ENCODE data around the gene TCF15.

The TCF15 gene

GRCh38 chr20:634148-634925 lies 24.2 kb upstream of the TCF15 start:
- Mint-ChIP-seq H3K36me3 (ENCODE audit: low read depth) (no peaks in the 10 kb centered on the region), H3K4me1 (ENCODE audit: low read depth) (no peaks in the 10 kb centered on the region), H3K27me3 (peaks cover 6% of the 10 kb centered on the region), H3K4me3 (no peak overlapping the region), H3K9me3 (no peaks in the 10 kb centered on the region), H3K27ac (no peak overlapping the region)
- DNase-seq, result no peak

GRCh38 chr20:631101-631500 lies 21.0 kb upstream of the TCF15 start:
- Mint-ChIP-seq H3K4me1 (ENCODE audit: low read depth) (no peaks in the 10 kb centered on the region), H3K27me3 (peaks cover 12% of the 10 kb centered on the region), H3K9me3 (no peaks in the 10 kb centered on the region), H3K4me3 (no peak overlapping the region), H3K36me3 (ENCODE audit: low read depth) (no peaks in the 10 kb centered on the region), H3K27ac (no peak overlapping the region)
- no peak for DNase-seq

- no peaks in the 10 kb centered on the region for H3K4me1 Mint-ChIP-seq (ENCODE audit: low read depth)
- no peaks in the 10 kb centered on the region for H3K36me3 Mint-ChIP-seq (ENCODE audit: low read depth)
- no peak for DNase-seq
- H3K4me3 Mint-ChIP-seq, result no peak overlapping the region
- no peak overlapping the region for H3K27ac Mint-ChIP-seq
- H3K27me3 Mint-ChIP-seq, result peaks cover 27% of the 10 kb centered on the region
- no peaks in the 10 kb centered on the region for H3K9me3 Mint-ChIP-seq
Measured at GRCh38 chr20:626579-626978, 16.5 kb upstream of the TCF15 start.

- Mint-ChIP-seq H3K4me3 (no peak overlapping the region), H3K27ac (no peak overlapping the region), H3K9me3 (no peaks in the 10 kb centered on the region), H3K36me3 (ENCODE audit: low read depth) (no peaks in the 10 kb centered on the region), H3K4me1 (ENCODE audit: low read depth) (no peaks in the 10 kb centered on the region), H3K27me3 (peaks cover 34% of the 10 kb centered on the region)
- no peak for DNase-seq
Measured at GRCh38 chr20:625360-625932, 15.3 kb upstream of the TCF15 start.

GRCh38 chr20:623704-624103 lies 13.6 kb upstream of the TCF15 start:
- Mint-ChIP-seq H3K27me3 (peaks cover 38% of the 10 kb centered on the region), H3K9me3 (no peaks in the 10 kb centered on the region), H3K4me3 (no peak overlapping the region), H3K36me3 (ENCODE audit: low read depth) (no peaks in the 10 kb centered on the region), H3K4me1 (ENCODE audit: low read depth) (no peaks in the 10 kb centered on the region), H3K27ac (no peak overlapping the region)
- DNase-seq, result no peak

- Mint-ChIP-seq H3K4me1 (ENCODE audit: low read depth) (no peaks in the 10 kb centered on the region), H3K4me3 (no peak overlapping the region), H3K36me3 (ENCODE audit: low read depth) (no peaks in the 10 kb centered on the region), H3K27ac (no peak overlapping the region), H3K9me3 (no peaks in the 10 kb centered on the region), H3K27me3 (peaks cover 41% of the 10 kb centered on the region)
- DNase-seq, result no peak
Measured at GRCh38 chr20:623021-623420, 12.9 kb upstream of the TCF15 start.

- no peaks in the 10 kb centered on the region for H3K36me3 Mint-ChIP-seq (ENCODE audit: low read depth)
- peaks cover 44% of the 10 kb centered on the region for H3K27me3 Mint-ChIP-seq
- H3K4me1 Mint-ChIP-seq (ENCODE audit: low read depth), result no peaks in the 10 kb centered on the region
- H3K27ac Mint-ChIP-seq, result no peak overlapping the region
- no peak for DNase-seq
- H3K4me3 Mint-ChIP-seq, result no peak overlapping the region
- no peaks in the 10 kb centered on the region for H3K9me3 Mint-ChIP-seq
Measured at GRCh38 chr20:622161-622560, 12.1 kb upstream of the TCF15 start.

- no peak overlapping the region for H3K4me3 Mint-ChIP-seq
- no peaks in the 10 kb centered on the region for H3K36me3 Mint-ChIP-seq (ENCODE audit: low read depth)
- no peak for DNase-seq
- no peaks in the 10 kb centered on the region for H3K4me1 Mint-ChIP-seq (ENCODE audit: low read depth)
- H3K27me3 Mint-ChIP-seq, result peaks cover 49% of the 10 kb centered on the region
- no peak overlapping the region for H3K27ac Mint-ChIP-seq
- H3K9me3 Mint-ChIP-seq, result no peaks in the 10 kb centered on the region
Measured at GRCh38 chr20:621125-621756, 11.1 kb upstream of the TCF15 start.

GRCh38 chr20:620246-620645 lies 10.1 kb upstream of the TCF15 start:
- H3K4me3 Mint-ChIP-seq, result no peak overlapping the region
- H3K27me3 Mint-ChIP-seq, result peaks cover 53% of the 10 kb centered on the region
- H3K9me3 Mint-ChIP-seq, result no peaks in the 10 kb centered on the region
- no peak for DNase-seq
- no peak overlapping the region for H3K27ac Mint-ChIP-seq
- no peaks in the 10 kb centered on the region for H3K4me1 Mint-ChIP-seq (ENCODE audit: low read depth)
- H3K36me3 Mint-ChIP-seq (ENCODE audit: low read depth), result no peaks in the 10 kb centered on the region

GRCh38 chr20:618980-619379 lies 8.9 kb upstream of the TCF15 start:
- DNase-seq, result no peak
- no peaks in the 10 kb centered on the region for H3K36me3 Mint-ChIP-seq (ENCODE audit: low read depth)
- H3K9me3 Mint-ChIP-seq, result no peaks in the 10 kb centered on the region
- H3K27ac Mint-ChIP-seq, result no peak overlapping the region
- no peaks in the 10 kb centered on the region for H3K4me1 Mint-ChIP-seq (ENCODE audit: low read depth)
- H3K4me3 Mint-ChIP-seq, result no peak overlapping the region
- H3K27me3 Mint-ChIP-seq, result peaks cover 60% of the 10 kb centered on the region

- H3K27ac Mint-ChIP-seq, result no peak overlapping the region
- H3K4me1 Mint-ChIP-seq (ENCODE audit: low read depth), result no peaks in the 10 kb centered on the region
- H3K9me3 Mint-ChIP-seq, result no peaks in the 10 kb centered on the region
- peaks cover 62% of the 10 kb centered on the region for H3K27me3 Mint-ChIP-seq
- H3K36me3 Mint-ChIP-seq (ENCODE audit: low read depth), result no peaks in the 10 kb centered on the region
- no peak overlapping the region for H3K4me3 Mint-ChIP-seq
- DNase-seq, result no peak
Measured at GRCh38 chr20:617934-618690, 8.0 kb upstream of the TCF15 start.

- Mint-ChIP-seq H3K36me3 (ENCODE audit: low read depth) (no peaks in the 10 kb centered on the region), H3K4me3 (no peak overlapping the region), H3K4me1 (ENCODE audit: low read depth) (peaks cover 10% of the 10 kb centered on the region), H3K27ac (no peak overlapping the region), H3K9me3 (no peaks in the 10 kb centered on the region), H3K27me3 (peaks cover 73% of the 10 kb centered on the region)
- no peak for DNase-seq
Measured at GRCh38 chr20:615514-615913, 5.4 kb upstream of the TCF15 start.

- H3K4me1 Mint-ChIP-seq (ENCODE audit: low read depth), result peaks cover 11% of the 10 kb centered on the region
- H3K4me3 Mint-ChIP-seq, result no peak overlapping the region
- no peak for DNase-seq
- H3K36me3 Mint-ChIP-seq (ENCODE audit: low read depth), result no peaks in the 10 kb centered on the region
- H3K9me3 Mint-ChIP-seq, result no peaks in the 10 kb centered on the region
- no peak overlapping the region for H3K27ac Mint-ChIP-seq
- H3K27me3 Mint-ChIP-seq, result peaks cover 77% of the 10 kb centered on the region
Measured at GRCh38 chr20:611843-612185, 1.7 kb upstream of the TCF15 start.

GRCh38 chr20:611047-611842 lies 1.1 kb upstream of the TCF15 start:
- H3K4me3 Mint-ChIP-seq, result no peak overlapping the region
- no peak overlapping the region for H3K27ac Mint-ChIP-seq
- no peak for DNase-seq
- no peaks in the 10 kb centered on the region for H3K9me3 Mint-ChIP-seq
- H3K27me3 Mint-ChIP-seq, result peaks cover 74% of the 10 kb centered on the region
- H3K36me3 Mint-ChIP-seq (ENCODE audit: low read depth), result no peaks in the 10 kb centered on the region
- peaks cover 11% of the 10 kb centered on the region for H3K4me1 Mint-ChIP-seq (ENCODE audit: low read depth)
